ENCODE data around the gene RMI2.

Gene RMI2

GRCh38 chr16:11333702-11334101 lies 11.6 kb upstream of the RMI2 start:
- H3K27me3 Mint-ChIP-seq, result no peaks in the 10 kb centered on the region
- no peaks in the 10 kb centered on the region for H3K9me3 Mint-ChIP-seq
- H3K4me3 Mint-ChIP-seq, result no peak overlapping the region
- peaks cover 6% of the 10 kb centered on the region for H3K4me1 Mint-ChIP-seq
- no peaks in the 10 kb centered on the region for H3K36me3 Mint-ChIP-seq
- no peak overlapping the region for H3K27ac Mint-ChIP-seq

- H3K27me3 Mint-ChIP-seq, result no peaks in the 10 kb centered on the region
- no peaks in the 10 kb centered on the region for H3K36me3 Mint-ChIP-seq
- no peaks in the 10 kb centered on the region for H3K9me3 Mint-ChIP-seq
- H3K4me3 Mint-ChIP-seq, result no peak overlapping the region
- H3K4me1 Mint-ChIP-seq, result no peaks in the 10 kb centered on the region
- H3K27ac Mint-ChIP-seq, result peak overlapping the region; percentile 46
Observed at GRCh38 chr16:11334831-11335404, 10.3 kb upstream of the RMI2 start.

- peaks cover 12% of the 10 kb centered on the region for H3K4me1 Mint-ChIP-seq
- H3K9me3 Mint-ChIP-seq, result no peaks in the 10 kb centered on the region
- no peaks in the 10 kb centered on the region for H3K36me3 Mint-ChIP-seq
- H3K4me3 Mint-ChIP-seq, result no peak overlapping the region
- H3K27me3 Mint-ChIP-seq, result no peaks in the 10 kb centered on the region
- no peak overlapping the region for H3K27ac Mint-ChIP-seq
Observed at GRCh38 chr16:11339075-11339474, 6.2 kb upstream of the RMI2 start.

DNA sequence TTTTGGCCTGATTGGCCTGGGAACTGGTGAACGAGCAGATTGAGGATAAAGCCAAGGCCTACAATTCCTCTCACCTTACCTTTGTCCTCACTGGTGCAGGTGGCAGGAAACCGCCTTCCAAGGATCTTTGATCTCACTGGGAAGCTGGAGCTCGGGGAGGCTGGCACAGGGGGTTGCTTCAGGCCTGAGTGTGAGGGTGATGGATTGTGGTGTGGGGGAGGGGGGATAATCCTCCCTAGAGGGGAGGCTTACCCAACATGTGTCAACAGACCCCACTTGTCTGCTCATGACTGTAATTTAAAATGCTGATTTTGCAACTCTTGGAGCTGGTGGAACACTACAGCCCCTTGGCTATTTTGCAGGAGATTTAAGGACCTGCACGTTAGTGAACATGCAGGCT lies 4.5 kb upstream of the RMI2 start:
- no peak overlapping the region for H3K27ac Mint-ChIP-seq
- H3K9me3 Mint-ChIP-seq, result no peaks in the 10 kb centered on the region
- H3K36me3 Mint-ChIP-seq, result no peaks in the 10 kb centered on the region
- H3K4me3 Mint-ChIP-seq, result no peak overlapping the region
- H3K4me1 Mint-ChIP-seq, result peaks cover 17% of the 10 kb centered on the region
- no peaks in the 10 kb centered on the region for H3K27me3 Mint-ChIP-seq

GRCh38 chr16:11341371-11341770 lies 3.9 kb upstream of the RMI2 start:
- H3K27ac Mint-ChIP-seq, result no peak overlapping the region
- no peaks in the 10 kb centered on the region for H3K27me3 Mint-ChIP-seq
- H3K36me3 Mint-ChIP-seq, result no peaks in the 10 kb centered on the region
- no peaks in the 10 kb centered on the region for H3K9me3 Mint-ChIP-seq
- peaks cover 18% of the 10 kb centered on the region for H3K4me1 Mint-ChIP-seq
- no peak overlapping the region for H3K4me3 Mint-ChIP-seq

DNA sequence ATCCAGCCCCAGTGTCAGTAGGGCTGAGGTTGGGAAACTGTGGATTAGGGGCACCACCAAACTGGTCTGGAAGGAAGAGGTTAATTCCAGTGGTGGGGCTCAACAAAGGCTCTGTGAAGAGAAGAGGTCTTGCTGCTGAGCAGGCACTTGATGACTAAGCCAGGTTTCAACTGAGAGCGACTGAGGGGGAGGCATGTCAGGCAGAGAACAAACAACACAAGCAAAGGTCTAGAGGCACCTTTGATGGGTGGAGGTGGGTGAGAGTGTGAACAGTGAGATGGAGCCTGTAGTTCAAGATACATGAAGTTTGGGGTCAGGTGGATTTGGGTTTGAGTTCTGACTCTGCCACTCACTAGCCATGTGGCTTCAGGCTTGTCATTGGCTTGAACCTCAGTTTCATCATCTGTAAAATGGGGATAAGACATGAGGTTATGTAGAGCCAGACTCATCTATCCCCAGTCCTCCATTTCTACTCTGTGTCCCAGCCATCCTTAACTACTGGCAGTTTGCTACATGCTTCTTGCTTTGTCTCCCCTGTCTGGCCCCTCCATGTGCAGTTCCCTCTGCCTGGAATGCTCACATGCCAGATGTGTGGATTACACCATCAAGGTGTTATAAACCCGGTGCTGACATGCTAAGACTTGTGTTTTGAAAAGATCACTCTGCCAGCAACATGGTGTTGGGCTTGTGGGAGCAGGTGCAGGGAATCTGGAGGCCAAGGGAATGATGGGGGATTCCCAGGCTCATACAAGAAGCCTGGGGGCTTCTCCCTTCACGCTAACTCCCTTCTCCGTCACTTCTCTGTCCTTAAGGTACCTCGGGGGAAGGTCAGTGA lies 3.0 kb upstream of the RMI2 start:
- no peaks in the 10 kb centered on the region for H3K36me3 Mint-ChIP-seq
- no peaks in the 10 kb centered on the region for H3K27me3 Mint-ChIP-seq
- H3K4me3 Mint-ChIP-seq, result no peak overlapping the region
- no peak overlapping the region for H3K27ac Mint-ChIP-seq
- H3K9me3 Mint-ChIP-seq, result no peaks in the 10 kb centered on the region
- H3K4me1 Mint-ChIP-seq, result peaks cover 25% of the 10 kb centered on the region

GRCh38 chr16:11346700-11347319 lies 1.6 kb downstream of the RMI2 start:
- peak overlapping the region; percentile 76 for H3K27ac Mint-ChIP-seq
- peak overlapping the region; percentile 83 for H3K4me3 Mint-ChIP-seq
- H3K27me3 Mint-ChIP-seq, result no peaks in the 10 kb centered on the region
- H3K9me3 Mint-ChIP-seq, result no peaks in the 10 kb centered on the region
- H3K4me1 Mint-ChIP-seq, result peaks cover 51% of the 10 kb centered on the region
- H3K36me3 Mint-ChIP-seq, result no peaks in the 10 kb centered on the region

- Mint-ChIP-seq H3K27me3 (no peaks in the 10 kb centered on the region), H3K27ac (no peak overlapping the region), H3K4me1 (peaks cover 42% of the 10 kb centered on the region), H3K36me3 (peaks cover under 1% of the 10 kb centered on the region), H3K4me3 (no peak overlapping the region), H3K9me3 (no peaks in the 10 kb centered on the region)
Observed at GRCh38 chr16:11347831-11348230, 2.6 kb downstream of the RMI2 start.

- Mint-ChIP-seq H3K27ac (no peak overlapping the region), H3K36me3 (peaks cover 5% of the 10 kb centered on the region), H3K4me1 (peaks cover 52% of the 10 kb centered on the region), H3K4me3 (no peak overlapping the region), H3K27me3 (no peaks in the 10 kb centered on the region), H3K9me3 (no peaks in the 10 kb centered on the region)
Observed at GRCh38 chr16:11348737-11349598, 3.7 kb downstream of the RMI2 start.

DNA sequence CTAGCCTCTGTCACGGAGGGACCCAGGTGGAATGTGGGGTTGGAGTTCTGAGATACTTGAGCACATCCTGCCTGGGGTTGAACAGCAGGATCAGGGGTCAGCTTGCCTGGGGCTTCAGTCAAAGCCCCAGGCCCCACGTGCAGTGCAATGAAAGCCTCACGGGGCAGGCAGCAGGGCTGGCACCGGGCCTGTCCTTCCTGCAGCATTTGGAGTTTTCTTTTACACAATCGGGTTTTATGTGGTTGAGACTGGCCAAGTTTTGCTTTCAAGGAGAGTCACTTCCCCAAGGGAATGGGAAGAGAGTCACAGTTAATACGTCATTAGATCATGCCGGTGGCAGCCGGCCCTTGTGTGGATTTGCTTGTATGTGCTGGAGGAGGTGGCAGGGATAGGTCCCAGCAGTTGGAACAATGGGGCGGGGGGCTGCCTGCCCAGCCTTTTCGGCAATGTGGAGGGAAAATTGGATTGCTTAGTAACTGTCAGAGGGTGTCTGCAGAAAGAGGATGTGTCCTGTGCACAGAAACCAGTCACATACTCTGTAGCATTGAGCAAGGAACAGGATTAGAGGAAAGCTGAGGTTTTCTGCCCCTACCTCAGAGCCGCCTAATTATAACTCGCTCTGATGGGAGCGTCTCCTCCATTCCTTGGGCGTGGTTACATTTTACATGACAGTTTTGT lies 4.5 kb downstream of the RMI2 start:
- no peaks in the 10 kb centered on the region for H3K27me3 Mint-ChIP-seq
- peaks cover 5% of the 10 kb centered on the region for H3K36me3 Mint-ChIP-seq
- H3K4me3 Mint-ChIP-seq, result no peak overlapping the region
- H3K4me1 Mint-ChIP-seq, result peaks cover 60% of the 10 kb centered on the region
- no peak overlapping the region for H3K27ac Mint-ChIP-seq
- no peaks in the 10 kb centered on the region for H3K9me3 Mint-ChIP-seq

DNA sequence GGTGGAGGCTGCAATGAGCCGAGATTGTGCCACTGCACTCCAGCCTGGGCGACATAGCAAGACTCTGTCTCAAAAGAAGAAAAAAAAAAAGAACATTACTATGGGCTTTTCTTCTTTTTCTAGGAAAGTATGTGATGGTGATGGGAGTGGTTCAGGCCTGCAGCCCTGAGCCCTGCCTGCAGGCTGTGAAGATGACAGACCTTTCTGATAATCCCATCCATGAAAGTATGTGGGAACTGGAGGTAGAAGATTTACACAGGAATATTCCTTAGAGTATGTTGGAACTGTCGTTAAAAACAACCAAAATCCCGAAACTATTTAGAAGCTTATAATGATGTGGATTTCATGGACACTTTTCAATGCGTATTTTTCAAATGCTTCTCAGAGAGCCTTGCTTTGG lies 5.3 kb downstream of the RMI2 start:
- Mint-ChIP-seq H3K36me3 (peaks cover 5% of the 10 kb centered on the region), H3K4me3 (no peak overlapping the region), H3K27me3 (no peaks in the 10 kb centered on the region), H3K4me1 (peaks cover 62% of the 10 kb centered on the region), H3K27ac (no peak overlapping the region), H3K9me3 (no peaks in the 10 kb centered on the region)

DNA sequence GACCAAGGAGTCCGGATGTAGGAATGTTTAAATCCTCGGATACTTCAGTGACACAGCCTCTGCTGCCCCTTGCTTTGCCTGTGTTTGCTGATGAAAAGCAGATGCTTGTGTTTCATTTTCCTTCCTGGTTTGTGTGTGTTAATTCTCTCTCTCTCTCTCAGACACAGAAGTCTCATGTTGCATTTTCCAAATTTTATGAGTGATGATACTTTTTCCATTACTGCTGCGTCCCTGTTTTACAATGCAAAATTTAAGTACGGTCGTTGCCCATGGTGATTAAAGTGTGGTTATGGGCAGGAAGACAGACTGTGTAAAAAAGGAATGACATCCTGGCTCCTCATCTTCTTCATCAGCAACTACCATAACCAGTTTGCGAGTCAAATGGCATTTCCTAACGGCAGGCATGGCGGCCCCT lies 5.7 kb downstream of the RMI2 start:
- peaks cover 66% of the 10 kb centered on the region for H3K4me1 Mint-ChIP-seq
- no peak overlapping the region for H3K4me3 Mint-ChIP-seq

DNA sequence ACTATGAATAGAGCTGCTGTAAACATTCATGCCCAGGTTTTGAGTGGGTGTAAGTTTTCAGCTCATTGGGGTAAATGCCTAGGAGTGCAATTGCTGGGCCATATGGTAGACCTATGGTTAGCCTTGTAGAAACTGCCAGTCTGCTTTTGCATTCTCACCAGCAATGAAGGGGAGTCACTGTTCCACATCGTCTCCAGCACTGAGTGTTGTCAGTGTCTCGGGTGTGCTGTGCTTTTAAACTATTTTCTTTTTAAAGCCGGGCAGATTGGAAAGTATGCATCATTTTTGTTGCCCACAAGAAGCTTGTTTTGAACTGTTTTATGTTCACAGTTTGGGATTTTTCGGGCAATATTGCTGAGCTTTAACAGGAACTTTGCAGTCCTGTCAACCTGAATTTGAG lies 7.9 kb downstream of the RMI2 start:
- H3K27me3 Mint-ChIP-seq, result no peaks in the 10 kb centered on the region
- H3K4me1 Mint-ChIP-seq, result peaks cover 70% of the 10 kb centered on the region
- H3K36me3 Mint-ChIP-seq, result peaks cover 5% of the 10 kb centered on the region
- H3K27ac Mint-ChIP-seq, result no peak overlapping the region
- no peaks in the 10 kb centered on the region for H3K9me3 Mint-ChIP-seq
- peak overlapping the region; percentile 42 for H3K4me3 Mint-ChIP-seq

More for the DNA sequence above, 5.7 kb downstream of the RMI2 start:
- Mint-ChIP-seq H3K36me3 (peaks cover 5% of the 10 kb centered on the region), H3K27ac (no peak overlapping the region), H3K9me3 (no peaks in the 10 kb centered on the region), H3K27me3 (no peaks in the 10 kb centered on the region)

DNA sequence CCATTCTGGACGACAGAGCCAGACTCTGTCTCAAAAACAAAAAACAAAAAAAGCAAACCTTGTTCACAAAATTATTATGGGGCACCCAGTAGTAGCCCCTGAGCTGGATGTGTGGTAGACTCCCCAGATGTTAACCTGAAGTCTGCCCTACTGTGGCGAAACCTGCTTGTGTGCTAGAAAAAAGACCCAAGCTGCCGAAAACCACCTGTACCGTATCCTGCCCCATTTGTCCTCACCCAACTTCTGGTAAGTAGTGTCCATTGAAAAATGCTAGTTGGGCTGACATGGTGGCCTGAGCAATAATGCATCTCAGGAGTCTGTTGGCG lies 9.1 kb downstream of the RMI2 start:
- no peaks in the 10 kb centered on the region for H3K27me3 Mint-ChIP-seq
- H3K27ac Mint-ChIP-seq, result peak overlapping the region; percentile 66
- peak overlapping the region; percentile 21 for H3K4me3 Mint-ChIP-seq
- peaks cover 5% of the 10 kb centered on the region for H3K36me3 Mint-ChIP-seq
- H3K4me1 Mint-ChIP-seq, result peaks cover 66% of the 10 kb centered on the region
- H3K9me3 Mint-ChIP-seq, result no peaks in the 10 kb centered on the region

Measured in activated naive CD4-positive, alpha-beta T cell treated with anti-CD3 and anti-CD28 coated beads, Interleukin-2, amount 50 U/mL, for 24 hours (primary cell).